ENCODE measurements around the gene IL22RA2. TPM values are rescaled to one million over a fixed set of nuclear protein-coding genes. Genes with fewer than 3 reads are reported as not detected.

Gene IL22RA2
- total RNA-seq, 1 donor from 2014 or later: not detected

DNA sequence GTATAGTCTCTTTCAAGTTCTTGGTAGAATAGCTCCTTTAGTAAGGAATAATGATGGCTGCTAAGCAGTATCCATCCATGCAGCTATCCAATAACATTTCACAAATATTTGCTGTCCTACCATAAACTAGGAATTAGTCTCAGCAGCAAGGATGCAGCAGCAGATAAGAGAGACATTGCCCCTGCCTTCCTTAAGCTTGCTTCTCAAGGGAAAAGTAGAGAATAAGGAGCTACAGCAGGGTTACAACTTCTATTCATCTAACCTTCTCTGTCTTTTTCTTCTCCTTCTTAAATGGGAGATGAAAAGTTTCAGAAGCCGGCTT, 2.4 kb downstream of the IL22RA2 start:
- H3K27me3 ChIP-seq: no peaks in the 10 kb centered on the region
- no peak for TF ChIP-seq CTCF (IDR thresholded peaks at IDR 0.05)
- no peak overlapping the region for H3K27ac ChIP-seq
- DNase-seq: no peak
- H3K4me3 ChIP-seq: no peak overlapping the region
- no peaks in the 10 kb centered on the region for H3K9me3 ChIP-seq
- intact Hi-C loops (cut with DNase I): no loop called here
- no peaks in the 10 kb centered on the region for H3K36me3 ChIP-seq
- ATAC-seq: no peak
- H3K4me1 ChIP-seq: peaks cover 3% of the 10 kb centered on the region

- no peaks in the 10 kb centered on the region for H3K9me3 ChIP-seq
- H3K36me3 ChIP-seq: no peaks in the 10 kb centered on the region
- no peak overlapping the region for H3K4me3 ChIP-seq
- TF ChIP-seq CTCF (IDR thresholded peaks at IDR 0.05): no peak
- no peaks in the 10 kb centered on the region for H3K27me3 ChIP-seq
- no peak for ATAC-seq
- H3K27ac ChIP-seq: no peak overlapping the region
- H3K4me1 ChIP-seq: peaks cover 6% of the 10 kb centered on the region
- intact Hi-C loops (cut with DNase I): no loop called here
- no peak for DNase-seq
These were observed 3.0 kb downstream of the IL22RA2 start for GRCh38 chr6:137170266-137171052.

DNA sequence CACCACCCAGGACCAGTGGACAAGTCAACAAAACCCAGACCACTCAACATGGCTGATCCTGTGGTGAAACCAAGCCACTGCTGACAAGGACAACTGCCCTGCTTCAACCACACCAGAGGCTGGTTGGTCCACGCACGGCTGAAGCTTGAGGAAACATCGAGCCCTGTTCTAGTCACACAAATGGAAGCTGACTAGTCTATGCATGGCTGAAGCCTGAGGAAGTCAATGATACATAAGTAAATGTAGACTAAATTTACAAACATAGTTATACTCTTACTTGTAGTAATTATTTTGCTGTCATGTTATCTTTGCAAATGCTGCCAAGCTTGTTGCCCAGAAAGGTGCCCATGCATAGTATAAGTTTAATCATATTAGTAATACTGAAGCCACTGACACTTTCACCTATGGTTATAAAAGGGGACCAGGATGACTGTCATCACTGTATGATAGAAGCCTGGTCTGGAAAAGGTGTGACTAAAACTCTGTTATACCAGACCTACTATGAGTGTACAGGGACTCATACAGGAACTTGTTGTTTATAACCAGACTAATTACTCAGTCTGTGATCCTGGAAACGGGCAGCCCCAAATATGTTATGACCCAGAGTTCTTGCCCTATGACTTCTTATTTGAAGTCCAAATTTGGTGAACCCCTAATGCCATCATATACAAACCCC, 5.6 kb downstream of the IL22RA2 start:
- DNase-seq: no peak
- no peak overlapping the region for H3K27ac ChIP-seq
- no peak for ATAC-seq
- TF ChIP-seq CTCF (IDR thresholded peaks at IDR 0.05): no peak
- no peak overlapping the region for H3K4me3 ChIP-seq
- H3K27me3 ChIP-seq: no peaks in the 10 kb centered on the region
- intact Hi-C loops (cut with DNase I): no loop called here
- no peaks in the 10 kb centered on the region for H3K9me3 ChIP-seq
- no peaks in the 10 kb centered on the region for H3K36me3 ChIP-seq
- peaks cover 6% of the 10 kb centered on the region for H3K4me1 ChIP-seq

DNA sequence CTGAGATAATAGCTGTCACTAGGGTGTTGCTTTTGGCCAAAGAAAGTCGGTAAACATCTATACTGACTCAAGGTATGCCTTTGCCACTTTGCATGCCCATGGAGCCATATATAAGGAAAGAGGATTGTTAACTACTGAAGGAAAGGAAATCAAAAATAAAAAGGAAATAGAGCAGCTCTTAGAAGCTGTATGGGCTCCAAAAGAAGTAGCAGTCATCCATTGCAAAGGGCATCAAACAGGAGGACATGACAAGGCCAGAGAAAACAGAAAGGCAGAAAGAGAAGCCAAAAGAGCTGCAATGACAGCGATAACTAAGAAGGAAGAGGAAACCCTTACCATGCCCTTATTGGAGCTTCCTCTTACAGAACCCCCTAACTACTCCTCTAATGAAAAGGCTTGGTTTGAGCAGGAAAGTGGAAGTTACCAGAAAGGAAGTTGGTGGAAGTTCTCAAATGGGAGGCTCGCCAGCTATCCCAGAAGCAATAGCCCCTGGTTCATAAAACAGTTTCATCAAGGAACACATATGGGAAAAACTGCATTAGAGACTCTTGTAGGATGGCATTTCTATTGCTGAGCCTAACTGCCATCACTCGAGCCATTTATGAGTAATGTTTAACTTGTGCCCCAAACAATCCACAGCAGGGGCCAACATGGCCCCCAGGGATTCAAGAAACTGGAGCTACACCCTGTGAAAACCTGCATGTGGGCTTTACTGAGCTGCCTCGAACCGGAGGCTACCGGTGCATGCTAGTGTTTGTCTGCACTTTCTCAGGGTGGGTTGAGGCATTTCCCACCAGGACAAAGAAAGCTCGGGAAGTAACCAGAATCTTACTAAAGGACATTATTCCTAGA, 7.0 kb downstream of the IL22RA2 start:
- peaks cover 6% of the 10 kb centered on the region for H3K4me1 ChIP-seq
- no peaks in the 10 kb centered on the region for H3K27me3 ChIP-seq
- H3K9me3 ChIP-seq: no peaks in the 10 kb centered on the region
- H3K36me3 ChIP-seq: no peaks in the 10 kb centered on the region
- no peak overlapping the region for H3K27ac ChIP-seq
- DNase-seq (no peak), ATAC-seq (peak; percentile 81)
- H3K4me3 ChIP-seq: no peak overlapping the region
- intact Hi-C loops (cut with DNase I): no loop called here
- no peak for TF ChIP-seq CTCF (IDR thresholded peaks at IDR 0.05)

GRCh38 chr6:137165375-137166246, 7.8 kb downstream of the IL22RA2 start:
- peak; percentile 39 for TF ChIP-seq CTCF (IDR thresholded peaks at IDR 0.05)
- intact Hi-C loops (cut with DNase I): no loop called here

More at GRCh38 chr6:137165375-137166246, 7.8 kb downstream of the IL22RA2 start:
- peak; percentile 53 for ATAC-seq
- Histone ChIP-seq H3K4me3 (no peak overlapping the region), H3K27me3 (no peaks in the 10 kb centered on the region), H3K4me1 (peaks cover 6% of the 10 kb centered on the region), H3K36me3 (no peaks in the 10 kb centered on the region), H3K27ac (no peak overlapping the region), H3K9me3 (no peaks in the 10 kb centered on the region)
- no peak for DNase-seq

Measured in upper lobe of right lung (tissue), 1 donor.